NCI-H2107 treated with DMSO at 0.1 percent for 48 hours (cell line): Measurements from ENCODE around the gene MICU1.
"Not testable (repeated sequence)": the region's sequence is repeated elsewhere in the genome, so short reads cannot be mapped to it uniquely, and the experiment has no call there.

Experiments used
- DNase-seq: peaks from one replicate; lab custom pipeline; 2025; ENCODE audit not compliant: unreplicated experiment; lab: John Stamatoyannopoulos, UW

The MICU1 gene

GRCh38 chr10:72353028-72353964 lies 272.6 kb downstream of the MICU1 start:
- no peak for DNase-seq

DNA sequence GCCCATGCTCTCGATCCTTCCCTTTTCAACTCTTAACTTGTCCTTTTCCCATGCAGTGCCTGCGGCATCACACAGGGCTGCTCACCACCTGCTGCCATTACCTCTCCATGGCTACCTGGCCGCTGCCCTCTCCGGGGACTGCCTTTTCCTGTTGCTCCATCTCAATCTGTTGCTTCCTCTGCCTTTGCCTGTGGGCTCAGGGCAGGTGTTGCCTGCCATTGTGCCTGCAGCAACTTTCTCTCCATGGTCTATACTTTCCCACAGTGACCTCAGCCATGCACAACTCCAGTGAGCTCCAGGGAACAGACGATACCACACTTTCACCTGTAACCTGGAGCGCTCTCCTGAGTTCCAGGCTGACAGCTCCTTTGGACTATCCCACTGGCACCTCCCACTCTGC lies 274.4 kb downstream of the MICU1 start:
- DNase-seq = no peak

GRCh38 chr10:72349438-72349837 lies 276.4 kb downstream of the MICU1 start:
- no peak for DNase-seq

- no peak for DNase-seq
These were observed 277.6 kb downstream of the MICU1 start for GRCh38 chr10:72348282-72348681.

GRCh38 chr10:72346117-72346516 lies 279.8 kb downstream of the MICU1 start:
- DNase-seq = not testable (repeated sequence)

DNA sequence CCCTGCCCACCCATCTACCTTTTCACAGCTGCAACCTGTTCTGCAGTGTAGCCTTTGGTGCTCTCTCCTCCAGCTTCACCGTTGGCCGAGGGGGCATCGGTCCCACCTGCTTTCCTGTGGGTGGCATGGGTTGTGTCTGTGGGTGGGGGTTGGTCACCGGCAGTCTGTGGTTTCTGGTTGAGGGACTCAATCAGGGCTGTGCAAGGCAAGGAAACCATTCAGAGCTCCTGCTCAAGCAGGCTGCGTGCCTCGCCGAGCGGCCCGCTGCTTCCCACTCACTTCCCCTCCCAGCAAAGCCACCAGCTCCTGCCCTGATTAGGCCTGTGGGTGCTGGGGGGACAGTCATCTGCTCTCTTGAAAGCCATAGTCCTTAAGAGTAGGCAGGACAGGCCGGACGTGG lies 280.9 kb downstream of the MICU1 start:
- no peak for DNase-seq

GRCh38 chr10:72342911-72343310 lies 283.0 kb downstream of the MICU1 start:
- DNase-seq = no peak

- no peak for DNase-seq
These were observed 285.2 kb downstream of the MICU1 start for GRCh38 chr10:72340510-72341261.

- DNase-seq = no peak
These were observed 287.7 kb downstream of the MICU1 start for GRCh38 chr10:72338180-72338579.

DNA sequence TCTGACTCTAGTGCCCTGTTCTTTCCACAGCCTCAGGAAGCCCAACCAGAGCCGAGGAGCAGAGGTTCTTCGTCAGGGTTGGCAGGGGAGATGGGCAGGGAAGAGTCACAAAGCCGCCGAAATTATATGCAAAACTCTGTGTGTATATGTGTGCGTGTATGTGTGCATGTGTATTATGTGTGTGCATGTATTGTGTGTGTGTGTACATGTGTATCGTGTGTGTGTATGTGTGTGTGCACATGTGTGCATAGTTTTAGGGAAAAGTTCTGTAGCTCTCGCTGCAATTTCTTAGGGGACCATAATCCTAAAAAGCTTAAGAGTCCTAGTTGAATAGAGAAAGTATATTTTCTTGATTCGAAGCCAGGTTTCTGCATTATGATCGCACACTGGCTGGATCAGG lies 288.2 kb downstream of the MICU1 start:
- no peak for DNase-seq

GRCh38 chr10:72337039-72337629 lies 288.7 kb downstream of the MICU1 start:
- peak; percentile 42 for DNase-seq

DNA sequence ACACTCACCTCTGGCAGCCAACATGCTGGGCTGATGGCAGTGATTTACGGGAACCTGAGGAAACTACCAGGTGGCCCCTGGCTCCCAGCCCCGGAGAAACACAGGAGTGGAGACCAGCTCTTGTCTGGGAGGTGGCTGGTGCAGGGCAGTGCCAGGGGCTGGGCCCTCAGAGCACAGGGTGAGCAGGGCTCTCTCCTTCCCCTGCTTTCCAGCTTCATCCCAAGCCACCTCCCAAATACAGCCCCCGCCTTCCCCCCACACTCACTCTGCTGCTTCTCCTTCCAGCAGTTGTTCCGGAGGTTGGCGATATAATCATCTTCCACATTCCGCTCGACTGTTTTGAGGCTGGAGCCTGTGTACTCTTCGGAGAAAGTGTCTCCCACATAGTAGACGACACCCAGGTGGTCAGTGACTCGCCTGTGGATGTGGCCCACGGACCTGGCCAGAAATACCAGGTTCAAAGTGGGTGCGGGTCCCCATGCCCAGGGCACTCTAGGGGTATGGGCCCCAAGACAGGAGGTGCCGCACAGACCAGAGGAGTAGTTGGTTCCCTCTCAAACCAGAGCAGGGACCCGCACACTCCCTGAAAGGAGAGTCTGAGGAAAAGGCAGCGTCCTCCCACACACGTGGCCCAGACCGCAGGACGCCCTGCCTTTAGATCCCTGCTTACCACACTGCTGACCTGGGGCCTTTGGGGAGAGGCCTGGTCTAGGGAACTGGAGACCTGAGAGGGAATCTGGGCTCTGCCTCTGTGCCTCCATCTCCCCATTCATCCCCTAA lies 289.4 kb downstream of the MICU1 start:
- DNase-seq = no peak

DNA sequence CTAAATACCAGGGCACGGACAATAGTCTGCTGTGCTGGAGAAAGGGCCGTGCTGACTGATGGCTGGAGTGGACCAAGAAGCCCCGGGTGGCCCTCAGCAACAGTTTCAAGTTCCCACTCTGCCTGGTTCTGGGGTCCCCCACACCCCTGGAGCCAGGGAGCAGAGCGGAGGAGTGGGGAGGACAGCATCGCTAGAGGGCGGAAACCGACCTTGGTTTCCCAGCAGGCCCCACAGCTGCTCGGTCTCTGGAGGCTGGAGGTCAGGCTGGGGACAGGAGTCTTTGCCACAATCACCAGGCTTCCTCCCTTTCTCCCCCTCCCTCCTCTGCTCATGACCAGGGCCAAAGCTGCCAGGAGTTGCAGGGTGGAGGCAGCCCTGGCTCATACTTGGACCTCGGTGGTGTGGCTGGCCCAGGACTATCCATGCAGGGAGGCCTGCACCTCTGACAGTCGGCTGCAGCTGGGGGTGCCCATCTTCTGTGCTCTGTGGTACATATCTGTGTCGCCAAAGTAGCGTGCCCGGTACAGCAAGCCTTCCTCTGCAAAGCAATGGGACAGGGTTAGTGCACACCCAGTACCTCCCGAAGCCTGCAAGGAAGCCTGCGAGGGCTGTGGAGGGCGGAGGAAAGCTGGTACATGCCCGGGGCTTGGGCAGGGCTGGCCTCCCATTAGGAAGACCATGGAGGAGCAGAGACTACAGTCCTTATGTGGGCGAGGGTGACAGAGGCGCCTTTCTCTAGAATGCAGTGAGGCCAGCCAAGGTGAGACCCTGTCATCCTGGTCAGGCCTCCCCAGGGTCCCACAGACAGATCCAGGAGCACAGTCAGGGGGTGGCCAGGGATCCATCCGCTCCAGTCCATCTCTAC lies 290.3 kb downstream of the MICU1 start:
- DNase-seq = no peak

GRCh38 chr10:72334825-72335393 lies 291.0 kb downstream of the MICU1 start:
- no peak for DNase-seq

- DNase-seq = peak; percentile 80
These were observed 291.6 kb downstream of the MICU1 start for GRCh38 chr10:72334196-72334824.

- DNase-seq = no peak
These were observed 292.5 kb downstream of the MICU1 start for GRCh38 chr10:72333112-72334015.

GRCh38 chr10:72332423-72333111 lies 293.3 kb downstream of the MICU1 start:
- no peak for DNase-seq
